ENCODE results near the gene CLOCK. TPM values are rescaled to one million over a fixed set of nuclear protein-coding genes. Genes with fewer than 3 reads are reported as not detected.

The CLOCK gene
- total RNA-seq, 1 donor: 8.2 TPM

- Histone ChIP-seq H3K9me3 (ENCODE audit: low read depth, low read length) (no peaks in the 10 kb centered on the region), H3K27me3 (ENCODE audit: insufficient read depth, low read length) (no peaks in the 10 kb centered on the region), H3K4me3 (ENCODE audit: low read length) (no peak overlapping the region), H3K4me1 (ENCODE audit: insufficient read depth, low read length) (peaks cover 5% of the 10 kb centered on the region)
These were observed 108.4 kb downstream of the CLOCK start for GRCh38 chr4:55438314-55438713.

DNA sequence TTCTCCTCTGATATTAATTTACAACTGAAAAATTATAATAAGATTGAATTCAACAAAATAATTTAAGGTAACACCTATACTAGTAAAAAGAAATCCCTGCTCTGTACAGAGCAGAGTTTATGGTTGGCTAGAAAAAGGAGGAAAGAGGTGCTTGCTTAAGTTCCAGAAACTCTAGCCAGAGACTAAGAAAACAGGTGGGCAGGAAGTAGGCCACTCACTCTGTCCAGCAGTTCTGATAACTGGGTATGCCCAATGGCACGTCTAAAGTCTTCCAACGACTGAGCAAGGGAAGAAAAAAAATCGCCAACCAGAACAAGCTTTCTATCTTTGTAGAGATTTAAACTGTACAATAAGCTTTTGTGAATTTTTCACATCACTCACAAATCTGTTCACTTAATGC lies 108.9 kb downstream of the CLOCK start:
- Histone ChIP-seq H3K4me3 (ENCODE audit: low read length) (no peak overlapping the region), H3K27me3 (ENCODE audit: insufficient read depth, low read length) (no peaks in the 10 kb centered on the region), H3K9me3 (ENCODE audit: low read depth, low read length) (no peaks in the 10 kb centered on the region), H3K4me1 (ENCODE audit: insufficient read depth, low read length) (peaks cover 5% of the 10 kb centered on the region)

DNA sequence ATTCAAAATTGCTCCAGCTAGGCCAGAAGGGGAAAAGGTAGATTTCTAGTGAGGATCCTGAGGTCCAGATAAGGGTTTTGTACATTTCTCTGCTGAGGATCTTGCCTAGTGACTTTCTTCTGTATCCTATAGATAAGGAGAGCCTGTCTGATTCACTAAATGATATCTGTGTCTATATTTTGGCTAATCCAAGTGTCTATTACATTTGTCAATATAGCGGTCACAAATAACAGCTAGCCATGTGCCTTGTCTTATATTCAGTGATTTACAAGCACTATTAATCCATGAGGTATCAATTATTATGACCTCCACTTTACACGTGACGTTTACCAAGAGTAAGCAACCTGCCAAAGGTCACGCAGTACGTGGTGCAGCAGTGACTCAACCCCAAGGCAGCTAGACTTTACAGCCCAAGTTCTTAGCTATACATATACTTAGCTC lies 109.3 kb downstream of the CLOCK start:
- peaks cover 5% of the 10 kb centered on the region for H3K4me1 ChIP-seq (ENCODE audit: insufficient read depth, low read length)
- no peaks in the 10 kb centered on the region for H3K9me3 ChIP-seq (ENCODE audit: low read depth, low read length)
- no peaks in the 10 kb centered on the region for H3K27me3 ChIP-seq (ENCODE audit: insufficient read depth, low read length)
- H3K4me3 ChIP-seq (ENCODE audit: low read length): no peak overlapping the region

DNA sequence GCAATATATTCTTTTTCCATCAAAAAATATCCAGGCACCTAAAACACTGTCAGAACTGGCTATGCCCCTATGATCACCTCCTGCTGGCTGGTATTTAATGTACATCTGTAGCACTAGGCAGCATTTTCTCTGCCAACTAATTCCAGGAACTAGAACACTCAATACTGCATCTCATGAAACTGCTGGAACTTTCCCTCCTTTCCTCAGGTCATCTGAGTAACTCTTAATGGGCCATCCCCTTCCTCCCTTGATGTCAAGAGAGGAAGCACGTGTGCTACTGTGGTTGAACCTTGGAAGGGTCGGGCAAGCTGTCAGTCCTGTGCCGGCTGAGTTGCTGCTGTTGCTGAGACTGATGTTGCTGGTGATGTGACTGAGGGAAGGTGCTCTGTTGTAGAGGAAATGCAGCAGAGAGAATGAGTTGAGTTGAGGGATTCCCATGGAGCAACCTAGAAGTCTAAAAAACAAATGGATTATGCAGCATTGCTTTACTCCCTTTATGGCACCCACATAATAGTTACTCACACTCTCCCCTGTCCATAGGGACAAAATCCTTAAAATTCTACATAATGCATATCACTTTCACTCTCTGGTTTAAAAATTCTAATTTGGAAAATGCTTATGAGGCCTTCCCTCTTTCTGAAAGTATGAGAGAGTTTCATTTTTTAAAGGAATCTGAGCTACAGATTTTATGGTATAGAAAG lies 111.4 kb downstream of the CLOCK start:
- no peaks in the 10 kb centered on the region for H3K27me3 ChIP-seq (ENCODE audit: insufficient read depth, low read length)
- no peaks in the 10 kb centered on the region for H3K9me3 ChIP-seq (ENCODE audit: low read depth, low read length)
- H3K4me1 ChIP-seq (ENCODE audit: insufficient read depth, low read length): peaks cover 5% of the 10 kb centered on the region
- H3K4me3 ChIP-seq (ENCODE audit: low read length): no peak overlapping the region

DNA sequence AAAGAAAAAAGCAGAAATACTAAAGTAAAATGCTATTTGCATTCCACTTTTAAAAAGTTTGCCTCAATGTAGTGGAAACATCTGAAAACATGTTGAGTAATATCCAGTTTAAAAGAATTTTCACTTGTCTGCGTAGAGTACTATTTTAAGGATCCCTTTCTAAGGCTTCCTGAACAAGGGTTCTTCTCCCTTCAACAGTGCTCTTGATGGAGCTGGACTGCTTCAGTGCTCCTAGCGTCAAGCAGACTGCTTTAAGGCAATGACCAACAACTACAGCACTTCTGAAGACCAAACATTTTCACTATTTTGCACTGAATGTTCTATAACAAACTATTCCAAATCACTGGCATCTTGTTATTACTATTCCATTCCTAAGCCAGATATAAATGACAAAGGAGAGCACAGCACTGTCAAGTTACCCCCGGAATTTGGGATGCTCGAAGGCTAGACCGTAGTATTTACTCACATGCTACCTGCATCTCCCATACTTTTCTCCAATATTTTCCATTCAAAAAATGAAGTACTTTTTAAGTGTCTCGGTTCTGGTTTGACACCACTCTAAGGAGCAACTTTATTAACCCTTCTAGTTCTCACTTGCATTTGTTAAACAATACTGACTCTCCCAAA lies 114.9 kb downstream of the CLOCK start:
- H3K4me3 ChIP-seq (ENCODE audit: low read length): no peak overlapping the region

GRCh38 chr4:55424791-55425190 lies 121.9 kb downstream of the CLOCK start:
- Histone ChIP-seq H3K4me3 (ENCODE audit: low read length) (no peak overlapping the region), H3K9me3 (ENCODE audit: low read depth, low read length) (no peaks in the 10 kb centered on the region), H3K27me3 (ENCODE audit: insufficient read depth, low read length) (no peaks in the 10 kb centered on the region), H3K4me1 (ENCODE audit: insufficient read depth, low read length) (no peaks in the 10 kb centered on the region)

More for the DNA sequence above, 114.9 kb downstream of the CLOCK start:
- H3K9me3 ChIP-seq (ENCODE audit: low read depth, low read length): no peaks in the 10 kb centered on the region
- no peaks in the 10 kb centered on the region for H3K27me3 ChIP-seq (ENCODE audit: insufficient read depth, low read length)
- peaks cover 5% of the 10 kb centered on the region for H3K4me1 ChIP-seq (ENCODE audit: insufficient read depth, low read length)

GRCh38 chr4:55416176-55416575 lies 130.5 kb downstream of the CLOCK start:
- H3K9me3 ChIP-seq (ENCODE audit: low read depth, low read length): no peaks in the 10 kb centered on the region
- no peak overlapping the region for H3K4me3 ChIP-seq (ENCODE audit: low read length)
- H3K27me3 ChIP-seq (ENCODE audit: insufficient read depth, low read length): no peaks in the 10 kb centered on the region
- H3K4me1 ChIP-seq (ENCODE audit: insufficient read depth, low read length): no peaks in the 10 kb centered on the region

GRCh38 chr4:55411621-55412020 lies 135.1 kb downstream of the CLOCK start:
- Histone ChIP-seq H3K4me1 (ENCODE audit: insufficient read depth, low read length) (peaks cover 12% of the 10 kb centered on the region), H3K27me3 (ENCODE audit: insufficient read depth, low read length) (no peaks in the 10 kb centered on the region), H3K9me3 (ENCODE audit: low read depth, low read length) (no peaks in the 10 kb centered on the region), H3K4me3 (ENCODE audit: low read length) (no peak overlapping the region)

DNA sequence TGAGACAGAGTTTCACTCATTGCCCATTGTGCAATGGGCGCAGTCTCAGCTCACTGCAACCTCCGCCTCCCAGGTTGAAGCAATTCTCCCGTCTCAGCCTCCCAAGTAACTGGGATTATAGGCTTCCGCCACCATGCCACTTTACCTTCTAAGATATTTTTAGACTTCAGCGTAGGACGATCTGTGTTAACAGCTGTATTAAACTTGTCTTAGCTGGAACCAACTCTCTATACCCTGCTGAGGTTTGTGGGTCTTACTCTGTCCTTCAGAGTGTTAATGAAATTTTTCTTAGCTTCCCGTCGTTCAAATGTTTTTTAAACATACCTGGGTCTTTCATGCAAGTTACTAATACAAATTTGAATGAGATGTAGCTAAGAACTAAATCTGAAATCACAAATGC lies 136.3 kb downstream of the CLOCK start:
- no peak overlapping the region for H3K4me3 ChIP-seq (ENCODE audit: low read length)

DNA sequence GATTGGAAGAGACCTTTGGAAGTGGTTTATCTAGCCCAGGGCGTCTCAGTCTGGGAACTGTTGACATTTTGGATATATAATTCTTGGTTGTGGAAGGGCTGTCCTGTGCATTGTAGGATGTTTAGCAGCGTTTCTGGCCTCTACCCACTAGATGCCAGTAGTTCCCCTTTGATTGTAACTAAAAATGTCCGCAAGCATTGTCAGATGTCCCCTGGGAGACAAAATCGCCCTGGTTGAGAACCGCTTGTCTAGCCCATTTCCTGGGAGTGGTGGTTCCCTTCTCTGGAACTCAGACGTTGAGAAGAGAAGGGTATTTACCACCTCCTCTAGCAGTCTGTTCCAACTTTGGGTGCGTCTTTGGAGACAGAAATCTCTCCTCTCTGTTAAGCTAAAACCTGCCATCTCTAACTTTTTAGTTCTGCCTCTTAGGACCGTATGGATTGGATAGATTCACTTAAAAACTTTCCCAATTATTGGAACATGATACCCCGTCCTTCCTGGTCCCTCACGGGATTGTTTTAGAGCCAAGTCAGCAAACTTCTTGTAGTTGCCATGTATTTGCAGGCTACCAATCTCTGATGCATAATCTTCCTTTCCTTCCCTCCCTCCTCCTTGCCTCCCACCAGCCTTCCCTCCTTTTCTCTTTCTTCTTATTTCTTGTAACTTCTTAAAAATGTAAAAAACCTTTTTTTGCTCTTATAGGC lies 137.1 kb downstream of the CLOCK start:
- Histone ChIP-seq H3K4me3 (ENCODE audit: low read length) (no peak overlapping the region), H3K9me3 (ENCODE audit: low read depth, low read length) (no peaks in the 10 kb centered on the region), H3K4me1 (ENCODE audit: insufficient read depth, low read length) (peaks cover 13% of the 10 kb centered on the region), H3K27me3 (ENCODE audit: insufficient read depth, low read length) (no peaks in the 10 kb centered on the region)

More for the DNA sequence above, 136.3 kb downstream of the CLOCK start:
- H3K4me1 ChIP-seq (ENCODE audit: insufficient read depth, low read length): peaks cover 12% of the 10 kb centered on the region
- H3K27me3 ChIP-seq (ENCODE audit: insufficient read depth, low read length): no peaks in the 10 kb centered on the region
- no peaks in the 10 kb centered on the region for H3K9me3 ChIP-seq (ENCODE audit: low read depth, low read length)

GRCh38 chr4:55407764-55408163 lies 138.9 kb downstream of the CLOCK start:
- Histone ChIP-seq H3K27me3 (ENCODE audit: insufficient read depth, low read length) (no peaks in the 10 kb centered on the region), H3K4me3 (ENCODE audit: low read length) (no peak overlapping the region), H3K4me1 (ENCODE audit: insufficient read depth, low read length) (peaks cover 16% of the 10 kb centered on the region), H3K9me3 (ENCODE audit: low read depth, low read length) (no peaks in the 10 kb centered on the region)

- Histone ChIP-seq H3K27me3 (ENCODE audit: insufficient read depth, low read length) (no peaks in the 10 kb centered on the region), H3K4me3 (ENCODE audit: low read length) (no peak overlapping the region), H3K9me3 (ENCODE audit: low read depth, low read length) (no peaks in the 10 kb centered on the region), H3K4me1 (ENCODE audit: insufficient read depth, low read length) (peaks cover 16% of the 10 kb centered on the region)
These were observed 139.6 kb downstream of the CLOCK start for GRCh38 chr4:55407119-55407518.

DNA sequence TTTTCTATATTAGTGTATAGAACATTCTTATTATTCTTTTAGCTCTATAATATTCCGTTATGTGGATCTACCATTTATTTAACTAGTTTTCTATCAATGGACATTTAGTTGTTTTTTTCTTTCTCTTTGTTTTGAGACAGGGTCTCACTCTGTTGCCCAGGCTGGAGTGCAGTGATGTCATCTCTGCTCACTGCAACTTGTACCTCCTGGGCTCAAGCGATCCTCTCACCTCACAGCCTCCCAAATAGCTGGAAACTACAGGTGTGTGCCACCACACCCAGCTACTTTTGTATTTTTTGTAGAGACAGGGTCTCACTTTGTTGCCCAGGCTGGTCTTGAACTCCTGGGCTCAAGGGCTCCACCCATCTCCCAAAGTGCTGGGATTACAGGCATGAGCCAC lies 140.2 kb downstream of the CLOCK start:
- Histone ChIP-seq H3K9me3 (ENCODE audit: low read depth, low read length) (no peaks in the 10 kb centered on the region), H3K4me1 (ENCODE audit: insufficient read depth, low read length) (peaks cover 16% of the 10 kb centered on the region), H3K4me3 (ENCODE audit: low read length) (no peak overlapping the region), H3K27me3 (ENCODE audit: insufficient read depth, low read length) (no peaks in the 10 kb centered on the region)

GRCh38 chr4:55405073-55405472 lies 141.6 kb downstream of the CLOCK start:
- Histone ChIP-seq H3K4me1 (ENCODE audit: insufficient read depth, low read length) (peaks cover 16% of the 10 kb centered on the region), H3K9me3 (ENCODE audit: low read depth, low read length) (no peaks in the 10 kb centered on the region), H3K4me3 (ENCODE audit: low read length) (no peak overlapping the region), H3K27me3 (ENCODE audit: insufficient read depth, low read length) (no peaks in the 10 kb centered on the region)

DNA sequence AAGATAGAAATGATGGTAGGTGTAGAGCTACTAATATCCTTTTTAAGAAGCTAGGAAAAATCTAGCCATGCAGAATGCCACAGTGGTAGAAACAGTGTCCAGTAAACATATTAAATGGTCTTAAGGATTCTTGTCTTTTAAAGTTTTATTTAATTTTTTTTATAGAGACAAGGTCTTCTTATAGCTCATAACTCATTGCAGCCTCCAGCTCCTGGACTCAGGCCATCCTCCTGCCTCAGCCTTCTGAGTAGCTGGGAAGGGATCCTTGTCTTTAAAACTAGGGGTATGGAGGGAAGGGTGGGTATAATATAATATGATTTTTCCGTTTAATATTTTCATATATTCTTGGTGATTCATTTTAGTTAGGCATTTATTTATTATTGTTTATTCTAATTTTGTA lies 147.1 kb downstream of the CLOCK start:
- Histone ChIP-seq H3K27me3 (ENCODE audit: insufficient read depth, low read length) (no peaks in the 10 kb centered on the region), H3K4me1 (ENCODE audit: insufficient read depth, low read length) (peaks cover 42% of the 10 kb centered on the region), H3K4me3 (ENCODE audit: low read length) (no peak overlapping the region), H3K9me3 (ENCODE audit: low read depth, low read length) (no peaks in the 10 kb centered on the region)

Measured in mononuclear cell (primary cell).